ENCODE measurements around the gene SLC6A18.
"Not testable (repeated sequence)": the region's sequence is repeated elsewhere in the genome, so short reads cannot be mapped to it uniquely, and the experiment has no call there.

The SLC6A18 gene

DNA sequence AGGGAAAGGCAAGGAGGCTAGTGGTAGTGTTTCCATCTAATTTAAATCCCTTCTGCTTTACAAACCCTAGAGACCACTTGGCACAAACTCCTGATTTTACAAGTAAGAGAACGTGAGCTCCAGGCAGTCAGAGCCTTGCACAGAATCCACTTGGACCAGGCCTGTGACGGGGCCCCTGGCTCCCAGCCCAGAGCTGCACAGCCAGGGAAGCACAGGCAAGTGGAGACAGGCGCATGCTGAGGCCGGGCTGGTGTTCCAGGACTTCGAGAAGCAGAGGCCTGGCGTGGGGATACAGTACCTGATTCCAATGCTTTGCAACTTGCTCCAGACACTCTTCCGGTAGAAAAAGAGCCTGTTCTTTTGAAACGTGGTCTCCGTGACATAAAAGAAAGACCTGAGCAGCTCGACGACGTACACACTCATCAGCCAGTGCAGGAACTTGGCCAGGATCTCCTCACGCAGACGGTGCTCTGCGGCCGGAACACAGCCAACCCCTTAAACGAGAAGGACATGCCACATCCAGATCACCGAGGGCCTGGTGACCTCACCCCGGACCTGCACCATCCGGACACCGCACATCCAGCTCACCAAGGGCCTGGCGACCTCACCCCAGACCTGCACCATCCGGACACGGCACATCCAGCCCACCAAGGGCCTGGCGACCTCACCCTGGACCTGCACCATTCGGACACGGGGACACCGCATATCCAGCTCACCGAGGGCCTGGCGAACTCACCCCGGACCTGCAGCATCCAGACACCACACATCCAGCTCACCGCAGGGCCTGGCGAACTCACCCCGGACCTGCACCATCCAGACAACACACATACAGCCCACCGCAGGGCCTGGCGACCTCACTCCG, 57.2 kb downstream of the SLC6A18 start:
- no peak for DNase-seq (ENCODE audit: extremely low read depth, low read depth)
- no peak overlapping the region for H3K4me3 ChIP-seq (replicated peaks; ENCODE audit: low read depth, low read length)
- TF ChIP-seq, protein P1, sequence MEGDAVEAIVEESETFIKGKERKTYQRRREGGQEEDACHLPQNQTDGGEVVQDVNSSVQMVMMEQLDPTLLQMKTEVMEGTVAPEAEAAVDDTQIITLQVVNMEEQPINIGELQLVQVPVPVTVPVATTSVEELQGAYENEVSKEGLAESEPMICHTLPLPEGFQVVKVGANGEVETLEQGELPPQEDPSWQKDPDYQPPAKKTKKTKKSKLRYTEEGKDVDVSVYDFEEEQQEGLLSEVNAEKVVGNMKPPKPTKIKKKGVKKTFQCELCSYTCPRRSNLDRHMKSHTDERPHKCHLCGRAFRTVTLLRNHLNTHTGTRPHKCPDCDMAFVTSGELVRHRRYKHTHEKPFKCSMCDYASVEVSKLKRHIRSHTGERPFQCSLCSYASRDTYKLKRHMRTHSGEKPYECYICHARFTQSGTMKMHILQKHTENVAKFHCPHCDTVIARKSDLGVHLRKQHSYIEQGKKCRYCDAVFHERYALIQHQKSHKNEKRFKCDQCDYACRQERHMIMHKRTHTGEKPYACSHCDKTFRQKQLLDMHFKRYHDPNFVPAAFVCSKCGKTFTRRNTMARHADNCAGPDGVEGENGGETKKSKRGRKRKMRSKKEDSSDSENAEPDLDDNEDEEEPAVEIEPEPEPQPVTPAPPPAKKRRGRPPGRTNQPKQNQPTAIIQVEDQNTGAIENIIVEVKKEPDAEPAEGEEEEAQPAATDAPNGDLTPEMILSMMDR (IDR thresholded peaks at IDR 0.05; ENCODE audit: low read depth, low read length, missing control alignments), result no peak

DNA sequence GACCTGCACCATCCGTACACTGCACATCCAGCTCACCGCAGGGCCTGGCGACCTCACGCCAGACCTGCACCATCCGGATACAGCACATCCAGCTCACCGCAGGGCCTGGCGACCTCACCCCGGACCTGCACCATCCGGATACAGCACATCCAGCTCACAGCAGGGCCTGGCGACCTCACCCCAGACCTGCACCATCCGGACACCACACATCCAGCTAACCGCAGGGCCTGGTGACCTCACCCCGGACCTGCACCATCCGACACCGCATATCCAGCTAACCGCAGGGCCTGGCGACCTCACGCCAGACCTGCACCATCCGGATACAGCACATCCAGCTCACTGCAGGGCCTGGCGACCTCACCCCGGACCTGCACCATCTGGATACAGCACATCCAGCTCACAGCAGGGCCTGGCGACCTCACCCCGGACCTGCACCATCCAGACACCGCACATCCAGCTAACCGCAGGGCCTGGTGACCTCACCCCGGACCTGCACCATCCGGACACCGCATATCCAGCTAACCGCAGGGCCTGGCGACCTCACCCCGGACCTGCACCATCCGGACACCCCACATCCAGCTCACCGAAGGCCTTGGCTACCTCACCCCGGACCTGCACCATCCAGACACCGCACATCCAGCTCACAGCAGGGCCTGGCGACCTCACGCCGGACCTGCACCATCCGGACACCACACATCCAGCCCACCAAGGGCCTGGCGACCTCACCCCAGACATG, 58.0 kb downstream of the SLC6A18 start:
- not testable (repeated sequence) for H3K4me3 ChIP-seq (replicated peaks; ENCODE audit: low read depth, low read length); DNase-seq (ENCODE audit: extremely low read depth, low read depth)

DNA sequence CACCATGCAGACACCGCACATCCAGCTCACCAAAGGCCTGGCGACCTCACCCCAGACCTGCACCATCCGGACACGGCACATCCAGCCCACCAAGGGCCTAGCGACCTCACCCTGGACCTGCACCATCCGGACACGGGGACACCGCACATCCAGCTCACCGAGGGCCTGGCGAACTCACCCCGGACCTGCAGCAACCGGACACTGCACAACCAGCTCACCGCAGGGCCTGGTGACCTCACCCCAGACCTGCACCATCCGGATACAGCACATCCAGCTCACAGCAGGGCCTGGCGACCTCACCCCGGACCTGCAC, 58.5 kb downstream of the SLC6A18 start:
- H3K4me3 ChIP-seq (replicated peaks; ENCODE audit: low read depth, low read length), result not testable (repeated sequence)

DNA sequence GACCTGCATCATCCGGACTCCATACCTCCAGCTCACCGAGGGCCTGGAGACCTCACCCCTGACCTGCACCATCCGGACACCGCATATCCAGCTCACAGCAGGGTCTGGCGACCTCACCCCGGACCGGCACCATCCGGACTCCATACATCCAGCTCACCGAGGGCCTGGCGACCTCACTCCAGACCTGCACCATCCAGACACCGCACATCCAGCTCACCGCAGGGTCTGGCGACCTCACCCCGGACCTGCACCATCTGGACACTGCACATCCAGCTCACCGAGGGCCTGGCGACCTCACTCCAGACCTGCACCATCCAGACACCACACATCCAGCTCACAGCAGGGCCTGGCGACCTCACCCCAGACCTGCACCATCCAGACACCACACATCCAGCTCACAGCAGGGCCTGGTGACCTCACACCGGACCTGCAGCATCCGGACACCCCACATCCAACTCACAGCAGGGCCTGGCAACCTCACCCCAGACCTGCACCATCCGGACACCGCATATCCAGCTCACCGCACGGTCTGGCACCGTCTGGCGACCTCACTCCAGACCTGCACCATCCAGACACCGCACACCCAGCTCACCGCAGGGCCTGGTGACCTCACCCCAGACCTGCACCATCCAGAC, 59.3 kb downstream of the SLC6A18 start:
- not testable (repeated sequence) for DNase-seq (ENCODE audit: extremely low read depth, low read depth); H3K4me3 ChIP-seq (replicated peaks; ENCODE audit: low read depth, low read length)

More for the DNA sequence above, 58.5 kb downstream of the SLC6A18 start:
- not testable (repeated sequence) for DNase-seq (ENCODE audit: extremely low read depth, low read depth)

DNA sequence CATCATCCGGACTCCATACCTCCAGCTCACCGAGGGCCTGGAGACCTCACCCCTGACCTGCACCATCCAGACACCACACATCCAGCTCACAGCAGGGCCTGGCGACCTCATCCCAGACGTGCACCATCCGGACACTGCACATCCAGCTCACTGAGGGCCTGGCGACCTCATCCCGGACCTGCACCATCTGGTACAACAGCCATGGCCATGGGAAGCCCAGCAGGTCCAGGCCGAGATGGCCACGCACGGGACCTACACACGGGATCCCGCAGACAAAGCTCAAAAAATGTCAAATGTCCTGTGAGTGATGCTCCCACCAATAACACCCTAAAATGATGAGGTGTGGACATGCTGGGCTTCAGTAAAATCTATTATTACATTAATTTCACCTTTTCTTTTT, 60.0 kb downstream of the SLC6A18 start:
- TF ChIP-seq, protein P1 (IDR thresholded peaks at IDR 0.05; ENCODE audit: low read depth, low read length, missing control alignments), result no peak
- DNase-seq (ENCODE audit: extremely low read depth, low read depth), result no peak
- no peak overlapping the region for H3K4me3 ChIP-seq (replicated peaks; ENCODE audit: low read depth, low read length)

DNA sequence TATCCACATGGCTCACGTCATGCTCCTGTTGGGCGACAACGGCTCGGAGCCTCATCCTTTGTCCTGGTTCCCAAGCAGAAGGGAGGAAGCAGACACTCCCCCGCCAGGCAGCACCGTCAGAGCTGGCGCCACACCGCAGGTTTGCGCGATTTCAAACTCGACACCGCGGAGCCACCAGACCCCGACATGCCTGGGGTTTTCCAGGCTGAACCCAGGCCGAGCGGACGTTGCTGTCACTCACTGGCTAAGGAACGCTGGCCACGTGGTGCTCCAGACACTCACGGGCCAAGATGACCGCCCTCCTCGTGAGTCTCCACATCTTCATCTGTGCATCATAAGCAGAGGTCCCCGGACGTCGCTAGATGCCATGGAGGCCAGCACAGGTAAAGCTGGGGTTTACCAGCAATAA, 60.7 kb downstream of the SLC6A18 start:
- no peak overlapping the region for H3K4me3 ChIP-seq (replicated peaks; ENCODE audit: low read depth, low read length)
- TF ChIP-seq, protein P1 (IDR thresholded peaks at IDR 0.05; ENCODE audit: low read depth, low read length, missing control alignments), result no peak
- no peak for DNase-seq (ENCODE audit: extremely low read depth, low read depth)

DNA sequence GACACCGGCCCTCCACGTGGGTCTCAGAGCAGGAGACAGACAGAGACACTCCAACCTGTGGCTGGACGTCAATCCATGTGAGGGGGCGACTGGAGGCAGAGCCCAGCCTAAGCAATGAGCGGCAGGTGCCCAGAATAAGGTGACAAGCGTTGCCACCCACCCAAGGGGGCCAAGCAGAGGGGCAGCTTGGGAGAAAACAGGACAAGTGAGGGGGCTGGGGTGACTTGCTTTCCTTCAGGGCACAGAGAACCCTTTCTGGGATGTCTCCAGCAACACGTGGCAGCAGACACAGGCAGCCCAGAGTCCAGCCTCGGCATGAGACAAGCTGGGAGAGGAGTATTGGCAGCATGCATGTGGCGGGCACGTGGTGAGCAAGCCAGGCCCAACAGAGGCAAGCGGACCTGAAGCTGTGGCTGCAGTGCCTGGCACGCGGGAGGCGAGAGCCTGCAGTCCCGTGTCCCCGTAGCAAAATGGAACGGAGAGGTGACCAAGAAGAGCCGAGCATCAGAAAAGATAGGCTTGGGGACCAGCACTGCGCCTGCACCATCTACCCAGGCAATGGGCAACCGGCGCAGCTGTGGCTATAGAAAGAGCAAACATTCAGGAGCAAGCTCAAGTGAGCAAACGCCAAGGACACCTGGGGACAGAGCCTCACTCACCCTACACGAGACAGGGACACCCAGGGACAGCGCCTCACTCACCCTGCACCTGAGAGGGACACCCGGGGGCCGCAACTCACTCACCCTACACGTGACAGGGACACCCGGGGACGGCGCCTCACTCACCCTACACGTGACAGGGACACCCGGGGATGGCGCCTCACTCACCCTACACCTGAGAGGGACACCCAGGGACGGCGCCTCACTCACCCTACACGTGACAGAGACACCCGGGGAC, 63.5 kb downstream of the SLC6A18 start:
- no peak overlapping the region for H3K4me3 ChIP-seq (replicated peaks; ENCODE audit: low read depth, low read length)
- no peak for DNase-seq (ENCODE audit: extremely low read depth, low read depth)
- TF ChIP-seq, protein P1 (IDR thresholded peaks at IDR 0.05; ENCODE audit: low read depth, low read length, missing control alignments), result no peak

DNA sequence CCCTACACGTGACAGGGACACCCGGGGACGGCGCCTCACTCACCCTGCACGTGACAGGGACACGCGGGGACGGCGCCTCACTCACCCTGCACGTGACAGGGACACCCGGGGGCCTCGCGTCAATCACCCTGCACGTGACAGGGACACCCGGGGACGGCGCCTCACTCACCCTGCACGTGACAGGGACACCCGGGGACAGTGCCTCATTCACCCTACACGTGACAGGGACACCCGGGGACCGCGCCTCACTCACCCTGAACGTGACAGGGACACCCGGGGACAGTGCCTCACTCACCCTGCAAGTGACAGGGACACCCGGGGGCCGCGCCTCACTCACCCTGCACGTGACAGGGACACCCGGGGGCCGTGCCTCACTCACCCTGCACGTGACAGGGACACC, 64.4 kb downstream of the SLC6A18 start:
- not testable (repeated sequence) for DNase-seq (ENCODE audit: extremely low read depth, low read depth)

DNA sequence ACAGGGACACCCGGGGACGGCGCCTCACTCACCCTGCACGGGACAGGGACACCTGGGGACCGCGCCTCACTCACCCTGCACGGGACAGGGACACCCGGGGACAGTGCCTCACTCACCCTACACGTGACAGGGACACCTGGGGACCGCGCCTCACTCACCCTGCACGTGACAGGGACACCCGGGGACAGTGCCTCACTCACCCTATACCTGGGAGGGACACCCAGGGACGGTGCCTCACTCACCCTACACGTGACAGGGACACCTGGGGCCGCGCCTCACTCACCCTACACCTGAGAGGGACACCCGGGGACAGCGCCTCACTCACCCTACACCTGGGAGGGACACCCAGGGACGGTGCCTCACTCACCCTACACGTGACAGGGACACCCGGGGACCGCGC, 65.8 kb downstream of the SLC6A18 start:
- DNase-seq (ENCODE audit: extremely low read depth, low read depth); H3K4me3 ChIP-seq (replicated peaks; ENCODE audit: low read depth, low read length): not testable (repeated sequence)

More for the DNA sequence above, 64.4 kb downstream of the SLC6A18 start:
- not testable (repeated sequence) for H3K4me3 ChIP-seq (replicated peaks; ENCODE audit: low read depth, low read length)

Data from HFF-Myc (cell line).